ENCODE results near the gene KCTD2. TPM values are rescaled to one million over a fixed set of nuclear protein-coding genes. Genes with fewer than 3 reads are reported as not detected.
A peak's percentile ranks its signal among the peaks of the same experiment; 100 is the strongest.

KCTD2 gene
- total RNA-seq, 1 donor from 2014 or later, result 22.3 TPM

DNA sequence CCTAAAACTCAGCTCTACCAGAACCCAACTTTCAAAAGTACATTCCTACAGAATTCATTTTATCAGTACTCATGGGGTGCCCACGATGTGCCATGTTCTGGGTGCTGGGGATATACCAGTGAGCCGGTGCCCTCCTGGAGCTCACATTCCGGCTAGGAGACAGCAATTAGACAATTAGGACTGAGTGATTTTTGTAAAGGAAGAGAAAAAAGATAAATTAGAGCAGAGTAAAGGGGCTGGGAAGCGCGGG, 35.0 kb upstream of the KCTD2 start:
- H3K4me1 Mint-ChIP-seq (ENCODE audit: unreplicated experiment), result peaks cover 25% of the 10 kb centered on the region
- no peak for DNase-seq (ENCODE audit: extremely low spot score, unreplicated experiment)
- H3K27ac Mint-ChIP-seq (ENCODE audit: unreplicated experiment), result peak overlapping the region; percentile 94
- peaks cover 2% of the 10 kb centered on the region for H3K36me3 Mint-ChIP-seq (ENCODE audit: unreplicated experiment)
- TF ChIP-seq, protein P1, sequence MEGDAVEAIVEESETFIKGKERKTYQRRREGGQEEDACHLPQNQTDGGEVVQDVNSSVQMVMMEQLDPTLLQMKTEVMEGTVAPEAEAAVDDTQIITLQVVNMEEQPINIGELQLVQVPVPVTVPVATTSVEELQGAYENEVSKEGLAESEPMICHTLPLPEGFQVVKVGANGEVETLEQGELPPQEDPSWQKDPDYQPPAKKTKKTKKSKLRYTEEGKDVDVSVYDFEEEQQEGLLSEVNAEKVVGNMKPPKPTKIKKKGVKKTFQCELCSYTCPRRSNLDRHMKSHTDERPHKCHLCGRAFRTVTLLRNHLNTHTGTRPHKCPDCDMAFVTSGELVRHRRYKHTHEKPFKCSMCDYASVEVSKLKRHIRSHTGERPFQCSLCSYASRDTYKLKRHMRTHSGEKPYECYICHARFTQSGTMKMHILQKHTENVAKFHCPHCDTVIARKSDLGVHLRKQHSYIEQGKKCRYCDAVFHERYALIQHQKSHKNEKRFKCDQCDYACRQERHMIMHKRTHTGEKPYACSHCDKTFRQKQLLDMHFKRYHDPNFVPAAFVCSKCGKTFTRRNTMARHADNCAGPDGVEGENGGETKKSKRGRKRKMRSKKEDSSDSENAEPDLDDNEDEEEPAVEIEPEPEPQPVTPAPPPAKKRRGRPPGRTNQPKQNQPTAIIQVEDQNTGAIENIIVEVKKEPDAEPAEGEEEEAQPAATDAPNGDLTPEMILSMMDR (IDR thresholded peaks at IDR 0.05), result no peak
- no peaks in the 10 kb centered on the region for H3K27me3 Mint-ChIP-seq (ENCODE audit: unreplicated experiment)
- no peaks in the 10 kb centered on the region for H3K9me3 Mint-ChIP-seq (ENCODE audit: unreplicated experiment)
- peak overlapping the region; percentile 90 for H3K4me3 Mint-ChIP-seq (ENCODE audit: unreplicated experiment)

DNA sequence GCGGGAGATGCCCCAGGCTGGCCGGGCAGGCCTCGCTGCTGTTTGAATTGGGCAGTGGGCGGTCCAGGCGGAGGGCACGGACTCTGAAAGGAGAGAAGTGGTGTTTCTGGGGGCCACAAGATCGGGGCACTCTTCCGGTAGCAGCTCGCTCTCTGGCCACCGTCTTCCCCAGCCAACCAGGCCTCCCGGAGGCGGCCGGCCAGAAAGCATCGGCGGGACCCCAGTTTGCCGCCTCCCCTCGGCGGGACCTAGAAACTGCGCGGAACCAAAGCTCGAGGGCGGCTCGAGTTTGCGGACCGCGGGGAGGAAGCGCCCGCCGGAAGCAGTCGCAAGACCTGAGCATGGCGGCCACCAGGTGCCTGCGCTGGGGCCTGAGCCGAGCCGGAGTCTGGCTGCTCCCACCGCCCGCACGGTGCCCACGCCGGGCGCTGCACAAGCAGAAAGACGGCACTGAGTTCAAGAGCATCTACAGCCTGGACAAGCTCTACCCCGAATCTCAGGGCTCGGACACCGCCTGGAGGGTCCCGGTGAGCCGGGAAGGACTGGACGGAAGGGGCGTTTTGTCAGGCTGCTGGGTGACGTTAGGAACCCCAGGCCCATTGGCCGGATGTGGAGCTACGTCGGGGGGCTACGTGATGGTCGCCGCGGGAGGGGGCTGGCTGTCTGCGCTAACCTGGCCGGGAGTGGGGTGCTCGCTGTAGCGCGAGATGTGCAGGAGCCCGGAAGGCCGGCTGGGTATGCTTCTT, 34.5 kb upstream of the KCTD2 start, which contains the start of gene MRPL58:
Gene MRPL58, plus strand, starts transcription at position 325 of the 746 bp plus-strand sequence. Its CDS starts 17 bp downstream, at position 342.
- Mint-ChIP-seq H3K9me3 (ENCODE audit: unreplicated experiment) (no peaks in the 10 kb centered on the region), H3K27ac (ENCODE audit: unreplicated experiment) (peak within 1 kb of the TSS; percentile 94), H3K4me1 (ENCODE audit: unreplicated experiment) (peaks cover 25% of the 10 kb centered on the region), H3K4me3 (ENCODE audit: unreplicated experiment) (peak within 1 kb of the TSS; percentile 90), H3K36me3 (ENCODE audit: unreplicated experiment) (peaks cover 2% of the 10 kb centered on the region), H3K27me3 (ENCODE audit: unreplicated experiment) (no peaks in the 10 kb centered on the region)
- TF ChIP-seq, protein P1 (IDR thresholded peaks at IDR 0.05), result peak; percentile 74
- DNase-seq (ENCODE audit: extremely low spot score, unreplicated experiment), result peak; percentile 94

DNA sequence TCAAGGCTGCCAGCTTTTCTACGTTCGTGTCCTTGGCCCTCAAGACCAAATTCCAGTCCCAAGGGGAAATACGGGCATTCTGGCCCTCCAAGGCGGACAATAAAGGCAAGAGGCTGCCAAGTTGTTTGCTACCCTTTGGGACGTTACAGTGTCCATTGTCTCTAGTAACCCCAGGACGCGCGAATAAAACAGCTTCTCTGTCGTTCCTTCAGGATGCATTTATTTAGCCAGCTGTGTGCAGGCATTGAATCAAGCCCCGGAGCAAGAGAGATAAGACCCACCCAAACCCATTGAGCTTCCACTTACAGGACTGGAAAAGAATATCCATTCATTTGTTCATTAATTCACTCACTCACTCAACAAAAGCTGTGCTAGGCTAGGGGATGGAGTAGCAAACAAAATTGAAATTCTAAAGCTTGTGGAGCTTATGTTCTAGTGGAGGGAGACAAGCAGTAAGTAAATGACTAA, 33.9 kb upstream of the KCTD2 start:
- no peak for DNase-seq (ENCODE audit: extremely low spot score, unreplicated experiment)
- TF ChIP-seq, protein P1 (IDR thresholded peaks at IDR 0.05), result no peak
- peaks cover 25% of the 10 kb centered on the region for H3K4me1 Mint-ChIP-seq (ENCODE audit: unreplicated experiment)
- H3K36me3 Mint-ChIP-seq (ENCODE audit: unreplicated experiment), result peaks cover 4% of the 10 kb centered on the region
- no peaks in the 10 kb centered on the region for H3K9me3 Mint-ChIP-seq (ENCODE audit: unreplicated experiment)
- H3K27me3 Mint-ChIP-seq (ENCODE audit: unreplicated experiment), result no peaks in the 10 kb centered on the region
- H3K27ac Mint-ChIP-seq (ENCODE audit: unreplicated experiment), result peak overlapping the region; percentile 94
- peak overlapping the region; percentile 90 for H3K4me3 Mint-ChIP-seq (ENCODE audit: unreplicated experiment)

DNA sequence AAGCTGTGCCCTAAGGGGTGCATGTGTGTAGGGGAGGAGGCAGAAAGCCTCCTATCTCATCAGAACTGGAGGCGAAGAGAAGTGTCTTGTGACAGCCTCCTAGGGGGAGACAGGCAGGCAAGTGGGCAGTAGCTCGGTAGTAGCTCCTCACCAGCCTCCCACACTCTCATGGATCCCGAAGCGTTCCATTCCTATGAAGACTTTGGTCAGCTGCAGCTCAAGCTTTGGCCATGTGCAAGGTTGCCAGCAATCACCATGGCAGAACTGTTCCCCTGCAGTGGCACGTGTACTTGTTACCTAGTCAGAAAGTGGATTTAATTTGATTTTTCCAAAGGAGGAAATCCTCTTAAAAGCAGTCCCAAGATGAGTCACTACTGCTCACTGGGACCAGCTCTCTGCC, 27.9 kb upstream of the KCTD2 start:
- Mint-ChIP-seq H3K27ac (ENCODE audit: unreplicated experiment) (no peak overlapping the region), H3K27me3 (ENCODE audit: unreplicated experiment) (no peaks in the 10 kb centered on the region), H3K9me3 (ENCODE audit: unreplicated experiment) (no peaks in the 10 kb centered on the region), H3K36me3 (ENCODE audit: unreplicated experiment) (peaks cover 18% of the 10 kb centered on the region), H3K4me3 (ENCODE audit: unreplicated experiment) (no peak overlapping the region), H3K4me1 (ENCODE audit: unreplicated experiment) (no peaks in the 10 kb centered on the region)
- DNase-seq (ENCODE audit: extremely low spot score, unreplicated experiment), result no peak
- TF ChIP-seq, protein P1 (IDR thresholded peaks at IDR 0.05), result no peak

DNA sequence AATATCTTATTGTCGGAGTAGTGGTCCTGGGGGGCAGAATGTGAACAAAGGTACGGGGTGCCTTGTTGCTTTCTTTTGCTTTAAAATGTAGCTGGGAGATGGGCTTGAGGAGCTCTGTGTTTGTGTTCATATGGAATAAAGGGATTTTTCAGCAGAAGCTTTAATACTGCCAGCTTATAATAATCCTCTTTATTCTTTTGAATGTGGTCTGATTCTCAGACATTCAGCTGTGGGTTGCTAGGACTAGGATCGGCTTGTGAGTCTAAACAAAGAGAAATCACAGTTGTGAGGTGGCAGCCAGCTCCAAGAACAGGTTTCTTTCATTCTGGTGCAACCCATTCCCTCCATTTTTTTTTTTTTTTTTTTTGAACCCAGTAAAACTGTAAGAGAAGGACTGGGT, 27.3 kb upstream of the KCTD2 start:
- TF ChIP-seq, protein P1 (IDR thresholded peaks at IDR 0.05), result no peak
- Mint-ChIP-seq H3K4me1 (ENCODE audit: unreplicated experiment) (no peaks in the 10 kb centered on the region), H3K4me3 (ENCODE audit: unreplicated experiment) (no peak overlapping the region), H3K27me3 (ENCODE audit: unreplicated experiment) (no peaks in the 10 kb centered on the region), H3K27ac (ENCODE audit: unreplicated experiment) (no peak overlapping the region), H3K36me3 (ENCODE audit: unreplicated experiment) (peaks cover 18% of the 10 kb centered on the region), H3K9me3 (ENCODE audit: unreplicated experiment) (no peaks in the 10 kb centered on the region)
- no peak for DNase-seq (ENCODE audit: extremely low spot score, unreplicated experiment)
